IMR-90 (cell line): ENCODE data around the gene AKR1D1. TPM values are rescaled to one million over a fixed set of nuclear protein-coding genes. Genes with fewer than 3 reads are reported as not detected.

Source experiments
- ATAC-seq: fragments of 200-7000 bp; cut with Tn5 transposase; 2 replicates; pipeline ENCODE4 v1.9.1; 2020; ENCODE audit warnings: low read depth, mild to moderate bottlenecking, moderate library complexity
- BruUV-seq: library from RNA; stranded (reverse); fragments of 400-500 nt; replicated peaks from 2 replicates; lab custom pipeline; 2021; lab: Mats Ljungman, UMichigan
- CTCF ChIA-PET: fragments of 300-600 bp; formaldehyde crosslinking; extraction: SDS; loops from one replicate; lab custom pipeline; 2021; ENCODE audit warnings: antibody characterized with exemption; lab: Yijun Ruan, JAX
- POLR2A ChIA-PET: fragments of 300-600 bp; sonication (Branson Sonifier 250); formaldehyde crosslinking; loops from one replicate; lab custom pipeline; 2022; ENCODE audit warnings: antibody characterized with exemption; ENCODE audit not compliant: unreplicated experiment; lab: Charles Lee
- DNase-seq: peaks from one replicate; pipeline ENCODE4 v3.0.0; 2013
- H2AFZ ChIP-seq: replicated peaks from 2 replicates; pipeline ENCODE3; 2013; ENCODE audit warnings: low read length, mild to moderate bottlenecking; ENCODE audit not compliant: poor library complexity
- H2AK5ac ChIP-seq: 2 replicates; pipeline ENCODE4 v1.6.1; 2013; ENCODE audit warnings: low read depth, low read length, inconsistent platforms
- H2AK9ac ChIP-seq: replicated peaks from 2 replicates; pipeline ENCODE3; 2013; ENCODE audit warnings: mild to moderate bottlenecking, low read depth, low read length, moderate library complexity; ENCODE audit not compliant: poor library complexity
- H2BK120ac ChIP-seq: 2 replicates; pipeline ENCODE4 v1.6.1; 2013; ENCODE audit warnings: low read depth, low read length, inconsistent platforms
- H2BK15ac ChIP-seq: 3 replicates; pipeline ENCODE4 v1.6.1; 2013; ENCODE audit warnings: low read depth, low read length, inconsistent platforms
- H2BK20ac ChIP-seq: 2 replicates; pipeline ENCODE4 v1.6.1; 2013; ENCODE audit warnings: low read depth, mild to moderate bottlenecking, inconsistent platforms, low read length, moderate library complexity
- H2BK5ac ChIP-seq: 2 replicates; pipeline ENCODE4 v1.6.1; 2013; ENCODE audit warnings: mild to moderate bottlenecking, low read depth, low read length, inconsistent platforms; ENCODE audit not compliant: poor library complexity, severe bottlenecking
- H3K14ac ChIP-seq: replicated peaks from 2 replicates; pipeline ENCODE4 v1.6.1; 2013; ENCODE audit warnings: low read depth, low read length, inconsistent platforms
- H3K18ac ChIP-seq: 2 replicates; pipeline ENCODE4 v1.6.1; 2013; ENCODE audit warnings: low read depth, low read length, control low read depth
- H3K23ac ChIP-seq: 2 replicates; pipeline ENCODE4 v1.6.1; 2013; ENCODE audit warnings: low read depth, low read length, inconsistent platforms
- H3K27ac ChIP-seq: 2 replicates; pipeline ENCODE4 v1.5.1; 2013; ENCODE audit warnings: mild to moderate bottlenecking, control low read depth, low read length; ENCODE audit not compliant: insufficient read depth
- H3K27me3 ChIP-seq: 2 replicates; pipeline ENCODE4 v1.6.1; 2013; ENCODE audit warnings: low read length; ENCODE audit not compliant: control insufficient read depth, insufficient read depth
- H3K36me3 ChIP-seq: 2 replicates; pipeline ENCODE4 v1.6.1; 2013; ENCODE audit warnings: low read length, mixed read lengths; ENCODE audit not compliant: control insufficient read depth, insufficient read depth
- H3K4ac ChIP-seq: 2 replicates; pipeline ENCODE4 v1.6.1; 2013; ENCODE audit warnings: low read depth, low read length, inconsistent platforms
- H3K4me1 ChIP-seq: 2 replicates; pipeline ENCODE4 v1.6.1; 2013; ENCODE audit warnings: low read length, mixed read lengths; ENCODE audit not compliant: control insufficient read depth, insufficient read depth
- H3K4me2 ChIP-seq: 2 replicates; pipeline ENCODE4 v1.6.1; 2013; ENCODE audit warnings: low read depth, mild to moderate bottlenecking, control low read depth, low read length, moderate library complexity
- H3K4me3 ChIP-seq: 2 replicates; pipeline ENCODE4 v1.5.1; 2013; ENCODE audit warnings: low read depth, mild to moderate bottlenecking, control low read depth, low read length, moderate library complexity; ENCODE audit not compliant: insufficient read depth
- H3K56ac ChIP-seq: 2 replicates; pipeline ENCODE4 v1.6.1; 2013; ENCODE audit warnings: low read length, inconsistent platforms; ENCODE audit not compliant: insufficient read depth; ENCODE audit errors: extremely low read depth
- H3K79me1 ChIP-seq, 2 experiments: 2 replicates each; pipeline ENCODE4 v1.6.1; 2013; ENCODE audit warnings: low read length in 2 of 2, inconsistent platforms in 1 of 2, low read depth in 1 of 2
- H3K9ac ChIP-seq: 2 replicates; pipeline ENCODE4 v1.6.1; 2013; ENCODE audit warnings: low read depth, low read length, control low read depth
- H3K9me1 ChIP-seq: 2 replicates; pipeline ENCODE4 v1.6.1; 2013; ENCODE audit warnings: low read length, inconsistent platforms; ENCODE audit not compliant: insufficient read depth
- H3K9me3 ChIP-seq: 2 replicates; pipeline ENCODE4 v1.6.1; 2013; ENCODE audit warnings: low read length; ENCODE audit not compliant: control insufficient read depth, insufficient read depth
- H4K20me1 ChIP-seq: 2 replicates; pipeline ENCODE4 v1.6.1; 2013; ENCODE audit warnings: low read length, inconsistent platforms; ENCODE audit not compliant: insufficient read depth
- H4K5ac ChIP-seq: 2 replicates; pipeline ENCODE4 v1.6.1; 2013; ENCODE audit warnings: mild to moderate bottlenecking, low read depth, low read length, control low read depth
- H4K8ac ChIP-seq, 2 experiments: 2 replicates each; pipeline ENCODE4 v1.6.1; 2013; ENCODE audit warnings: low read depth in 2 of 2, low read length in 2 of 2, control low read depth in 1 of 2, inconsistent platforms in 1 of 2
- H4K91ac ChIP-seq: 2 replicates; pipeline ENCODE4 v1.6.1; 2013; ENCODE audit warnings: low read depth, low read length, inconsistent platforms; ENCODE audit not compliant: insufficient read depth
- BHLHE40 ChIP-seq: fragments of 150-350 bp; IDR thresholded peaks from 2 replicates; pipeline ENCODE4 v1.6.1; 2016; ENCODE audit warnings: mild to moderate bottlenecking, low read depth, low read length
- CEBPB ChIP-seq: IDR thresholded peaks from 2 replicates; pipeline ENCODE4 v1.6.1; 2012; ENCODE audit warnings: low read depth, low read length, improper control_type of control experiment
- CHD1 ChIP-seq: IDR thresholded peaks from 2 replicates; pipeline ENCODE4 v1.6.1; 2012; ENCODE audit warnings: low read depth, low read length, improper control_type of control experiment
- FOS ChIP-seq: fragments of 150-350 bp; IDR thresholded peaks from 2 replicates; pipeline ENCODE4 v1.6.1; 2016; ENCODE audit warnings: low read depth, low read length
- MAFK ChIP-seq: IDR thresholded peaks from 2 replicates; pipeline ENCODE4 v1.6.1; 2012; ENCODE audit warnings: low read depth, low read length, improper control_type of control experiment
- MAZ ChIP-seq: IDR thresholded peaks from 2 replicates; pipeline ENCODE4 v1.6.1; 2012; ENCODE audit warnings: low read depth, mild to moderate bottlenecking, low read length, improper control_type of control experiment, moderate library complexity, borderline replicate concordance
- MXI1 ChIP-seq: IDR thresholded peaks from 2 replicates; pipeline ENCODE4 v1.6.1; 2012; ENCODE audit warnings: low read depth, mild to moderate bottlenecking, low read length, moderate library complexity, borderline replicate concordance
- NFE2L2 ChIP-seq: fragments of 150-350 bp; IDR thresholded peaks from 2 replicates; pipeline ENCODE4 v1.6.1; 2016; ENCODE audit warnings: low read depth, mild to moderate bottlenecking, low read length
- POLR2A ChIP-seq: IDR thresholded peaks from 2 replicates; pipeline ENCODE4 v1.6.1; 2012; ENCODE audit warnings: mild to moderate bottlenecking, low read depth, low read length
- RAD21 ChIP-seq: IDR thresholded peaks from 2 replicates; pipeline ENCODE4 v1.6.1; 2012; ENCODE audit warnings: low read length, improper control_type of control experiment
- RCOR1 ChIP-seq: IDR thresholded peaks from 2 replicates; pipeline ENCODE4 v1.6.1; 2012; ENCODE audit warnings: mild to moderate bottlenecking, low read length, improper control_type of control experiment; ENCODE audit not compliant: insufficient replicate concordance
- RFX5 ChIP-seq: IDR thresholded peaks from 2 replicates; pipeline ENCODE4 v1.8.0; 2012; ENCODE audit warnings: low read depth, mild to moderate bottlenecking, low read length, moderate library complexity
- SMC3 ChIP-seq: fragments of 150-350 bp; IDR thresholded peaks from 2 replicates; pipeline ENCODE4 v1.6.1; 2016; ENCODE audit warnings: low read depth, mild to moderate bottlenecking, antibody characterized with exemption, low read length, moderate library complexity
- WGBS, 2 experiments: methylation state at CpG; one replicate each; pipeline versions ENCODE4 v1.1.5 to v1.1.7; 2013; ENCODE audit warnings: missing lambda C conversion rate in 2 of 2; ENCODE audit not compliant: insufficient read length in 1 of 2; ENCODE audit errors: extremely low coverage in 2 of 2; 5-methylcytosine and 5-hydroxymethylcytosine counted together
- dilution Hi-C: fragments of 300-500 bp; cut with HindIII; formaldehyde crosslinking; loops from one replicate; pipeline ENCODE4 v1.14.3; 2018; ENCODE audit warnings: low sequenced_read_pairs; ENCODE audit not compliant: unreplicated experiment
- in situ Hi-C: fragments of 300-500 bp; cut with MboI; formaldehyde crosslinking; loops from 3 replicates; pipeline ENCODE4 v1.14.3; 2019; ENCODE audit warnings: low sequenced_read_pairs, inconsistent platforms, mixed read lengths
- intact Hi-C: fragments of 100-400 bp; cut with micrococcal nuclease; formaldehyde crosslinking; loops from 2 replicates; pipeline ENCODE4 v1.10.0; 2022
- polyA plus RNA-seq, 3 experiments: library from polyadenylated mRNA; depleted of rRNA; stranded (reverse); fragments of >200 nt; gene quantifications; 2 replicates each; pipeline ENCODE4 v1.2.3, GENCODE V29; 2012; ENCODE audit warnings: low replicate concordance in 1 of 3
- total RNA-seq: library from RNA; depleted of rRNA; stranded (reverse); fragments of >200 nt; gene quantifications from 2 replicates; pipeline ENCODE4 v1.2.3, GENCODE V29; 2012
- TF ChIP-seq, protein P1 (sequence below): conservative IDR thresholded peaks from 2 replicates; pipeline ENCODE4 v1.5.1; 2012; ENCODE audit warnings: mild to moderate bottlenecking, low read depth, low read length, improper control_type of control experiment
- TF ChIP-seq, protein P2 (sequence below): fragments of 150-350 bp; IDR thresholded peaks from 2 replicates; pipeline ENCODE4 v1.6.1; 2016; ENCODE audit warnings: low read depth, mild to moderate bottlenecking, low read length, moderate library complexity, borderline replicate concordance
- TF ChIP-seq, protein P3 (sequence below): fragments of 150-350 bp; IDR thresholded peaks from 2 replicates; pipeline ENCODE4 v1.6.1; 2017; ENCODE audit warnings: mild to moderate bottlenecking, antibody characterized with exemption, low read length, low read depth

Gene AKR1D1
- total and polyA plus RNA-seq, 2 of the 4 experiments (the other 2 are of a cell fraction): not detected

DNA sequence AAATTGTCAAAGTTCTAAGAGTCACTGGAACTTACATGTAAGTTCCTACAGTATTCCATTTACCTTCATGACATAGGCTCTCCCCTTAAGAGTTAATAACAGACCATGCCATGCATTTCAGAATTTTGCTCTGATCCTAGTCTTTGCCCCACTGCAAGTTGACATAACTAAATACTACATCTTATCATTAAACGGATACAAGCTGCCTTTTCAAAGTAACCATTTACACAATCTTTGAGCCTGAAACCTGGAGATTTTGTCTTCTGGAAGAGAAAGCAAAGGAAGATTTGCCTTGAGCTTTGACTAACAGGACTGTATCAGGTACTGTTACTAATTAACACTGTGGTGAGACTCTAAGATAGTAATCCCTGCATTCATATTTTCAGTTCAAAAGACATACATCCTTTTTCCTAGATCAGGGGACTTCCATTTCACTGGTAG lies 9.3 kb upstream of the AKR1D1 start:
- no peak for ATAC-seq
- no peak overlapping the region for H2BK5ac ChIP-seq
- H3K9me3 ChIP-seq: no peaks in the 10 kb centered on the region
- H4K8ac ChIP-seq: no peak overlapping the region
- no peaks in the 10 kb centered on the region for H3K36me3 ChIP-seq
- no peak overlapping the region for H3K27ac ChIP-seq
- H4K20me1 ChIP-seq: no peaks in the 10 kb centered on the region
- intact Hi-C loops: no loop called here
- no peak overlapping the region for H4K91ac ChIP-seq
- H3K14ac ChIP-seq: no peak overlapping the region
- H3K56ac ChIP-seq: no peak overlapping the region
- no peak overlapping the region for H3K9ac ChIP-seq
- no peaks in the 10 kb centered on the region for H3K9me1 ChIP-seq
- H3K4me1 ChIP-seq: no peaks in the 10 kb centered on the region
- WGBS, 2 experiments: no CpG with 5 or more reads among the region's 1 CpG
- no peak overlapping the region for H2BK120ac ChIP-seq
- no peak overlapping the region for H2AFZ ChIP-seq
- BruUV-seq: no TSS peak
- H3K4me3 ChIP-seq: no peak overlapping the region
- no peak overlapping the region for H3K18ac ChIP-seq
- H3K23ac ChIP-seq: no peak overlapping the region
- no peaks in the 10 kb centered on the region for H3K79me1 ChIP-seq
- H3K4ac ChIP-seq: no peak overlapping the region
- POLR2A ChIA-PET: no interaction called here
- H2AK5ac ChIP-seq: no peak overlapping the region
- TF ChIP-seq BHLHE40: no peak
- TF ChIP-seq MAFK: no peak
- TF ChIP-seq, protein P1, sequence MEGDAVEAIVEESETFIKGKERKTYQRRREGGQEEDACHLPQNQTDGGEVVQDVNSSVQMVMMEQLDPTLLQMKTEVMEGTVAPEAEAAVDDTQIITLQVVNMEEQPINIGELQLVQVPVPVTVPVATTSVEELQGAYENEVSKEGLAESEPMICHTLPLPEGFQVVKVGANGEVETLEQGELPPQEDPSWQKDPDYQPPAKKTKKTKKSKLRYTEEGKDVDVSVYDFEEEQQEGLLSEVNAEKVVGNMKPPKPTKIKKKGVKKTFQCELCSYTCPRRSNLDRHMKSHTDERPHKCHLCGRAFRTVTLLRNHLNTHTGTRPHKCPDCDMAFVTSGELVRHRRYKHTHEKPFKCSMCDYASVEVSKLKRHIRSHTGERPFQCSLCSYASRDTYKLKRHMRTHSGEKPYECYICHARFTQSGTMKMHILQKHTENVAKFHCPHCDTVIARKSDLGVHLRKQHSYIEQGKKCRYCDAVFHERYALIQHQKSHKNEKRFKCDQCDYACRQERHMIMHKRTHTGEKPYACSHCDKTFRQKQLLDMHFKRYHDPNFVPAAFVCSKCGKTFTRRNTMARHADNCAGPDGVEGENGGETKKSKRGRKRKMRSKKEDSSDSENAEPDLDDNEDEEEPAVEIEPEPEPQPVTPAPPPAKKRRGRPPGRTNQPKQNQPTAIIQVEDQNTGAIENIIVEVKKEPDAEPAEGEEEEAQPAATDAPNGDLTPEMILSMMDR: no peak
- TF ChIP-seq RFX5: no peak
- no peak for TF ChIP-seq FOS
- TF ChIP-seq MXI1: no peak
- TF ChIP-seq CEBPB: no peak
- TF ChIP-seq NFE2L2: no peak
- TF ChIP-seq, protein P2, sequence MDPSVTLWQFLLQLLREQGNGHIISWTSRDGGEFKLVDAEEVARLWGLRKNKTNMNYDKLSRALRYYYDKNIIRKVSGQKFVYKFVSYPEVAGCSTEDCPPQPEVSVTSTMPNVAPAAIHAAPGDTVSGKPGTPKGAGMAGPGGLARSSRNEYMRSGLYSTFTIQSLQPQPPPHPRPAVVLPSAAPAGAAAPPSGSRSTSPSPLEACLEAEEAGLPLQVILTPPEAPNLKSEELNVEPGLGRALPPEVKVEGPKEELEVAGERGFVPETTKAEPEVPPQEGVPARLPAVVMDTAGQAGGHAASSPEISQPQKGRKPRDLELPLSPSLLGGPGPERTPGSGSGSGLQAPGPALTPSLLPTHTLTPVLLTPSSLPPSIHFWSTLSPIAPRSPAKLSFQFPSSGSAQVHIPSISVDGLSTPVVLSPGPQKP: no peak
- no peak for TF ChIP-seq RCOR1
- TF ChIP-seq MAZ: no peak
- TF ChIP-seq POLR2A: no peak
- TF ChIP-seq, protein P3, sequence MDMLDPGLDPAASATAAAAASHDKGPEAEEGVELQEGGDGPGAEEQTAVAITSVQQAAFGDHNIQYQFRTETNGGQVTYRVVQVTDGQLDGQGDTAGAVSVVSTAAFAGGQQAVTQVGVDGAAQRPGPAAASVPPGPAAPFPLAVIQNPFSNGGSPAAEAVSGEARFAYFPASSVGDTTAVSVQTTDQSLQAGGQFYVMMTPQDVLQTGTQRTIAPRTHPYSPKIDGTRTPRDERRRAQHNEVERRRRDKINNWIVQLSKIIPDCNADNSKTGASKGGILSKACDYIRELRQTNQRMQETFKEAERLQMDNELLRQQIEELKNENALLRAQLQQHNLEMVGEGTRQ: no peak
- TF ChIP-seq CHD1: no peak
- TF ChIP-seq SMC3: no peak
- TF ChIP-seq RAD21: no peak
- H3K4me2 ChIP-seq: no peak overlapping the region
- no peak for DNase-seq
- H4K5ac ChIP-seq: no peak overlapping the region
- H2AK9ac ChIP-seq: no peak overlapping the region
- H2BK15ac ChIP-seq: no peak overlapping the region
- CTCF ChIA-PET: no interaction called here
- no peak overlapping the region for H2BK20ac ChIP-seq
- in situ Hi-C loops: no loop called here
- dilution Hi-C loops: no loop called here
- no peaks in the 10 kb centered on the region; the same call in 1 of the 2 replicates for H3K27me3 ChIP-seq
